NCI-H510A treated with DMSO at 0.1 percent for 48 hours (cell line): Measurements from ENCODE around the gene RERE.

Experiments
- DNase-seq: peaks from one replicate; lab custom pipeline; 2025; lab: John Stamatoyannopoulos, UW

The RERE gene

GRCh38 chr1:8423692-8424538 is 393.5 kb downstream of the RERE start:
- peak; percentile 92 for DNase-seq

GRCh38 chr1:8423269-8423691 is 394.2 kb downstream of the RERE start:
- no peak for DNase-seq

- DNase-seq = no peak
Observed at GRCh38 chr1:8422510-8423268, 394.8 kb downstream of the RERE start.

- DNase-seq = no peak
Observed at GRCh38 chr1:8421721-8422120, 395.7 kb downstream of the RERE start.

- no peak for DNase-seq
Observed at GRCh38 chr1:8420318-8420717, 397.1 kb downstream of the RERE start.

GRCh38 chr1:8419861-8420260 is 397.6 kb downstream of the RERE start:
- no peak for DNase-seq

- no peak for DNase-seq
Observed at GRCh38 chr1:8419172-8419571, 398.3 kb downstream of the RERE start.

GRCh38 chr1:8418301-8418700 is 399.1 kb downstream of the RERE start:
- DNase-seq = no peak

GRCh38 chr1:8417625-8418024 is 399.8 kb downstream of the RERE start:
- DNase-seq = no peak

- no peak for DNase-seq
Observed at GRCh38 chr1:8416881-8417280, 400.6 kb downstream of the RERE start.

GRCh38 chr1:8415526-8416278 is 401.7 kb downstream of the RERE start:
- no peak for DNase-seq

GRCh38 chr1:8412183-8412831 is 405.1 kb downstream of the RERE start:
- DNase-seq = no peak

- DNase-seq = no peak
Observed at GRCh38 chr1:8411803-8412182, 405.6 kb downstream of the RERE start.

- DNase-seq = no peak
Observed at GRCh38 chr1:8410791-8411190, 406.6 kb downstream of the RERE start.

GRCh38 chr1:8409606-8410005 is 407.8 kb downstream of the RERE start:
- DNase-seq = no peak

GRCh38 chr1:8409106-8409505 is 408.3 kb downstream of the RERE start:
- peak; percentile 53 for DNase-seq

- DNase-seq = no peak
Observed at GRCh38 chr1:8408151-8408839, 409.1 kb downstream of the RERE start.

- DNase-seq = no peak
Observed at GRCh38 chr1:8407652-8408051, 409.8 kb downstream of the RERE start.

GRCh38 chr1:8406960-8407359 is 410.5 kb downstream of the RERE start:
- no peak for DNase-seq

- no peak for DNase-seq
Observed at GRCh38 chr1:8406011-8406410, 411.4 kb downstream of the RERE start.
